ENCODE measurements around the gene MAPK8IP3. TPM values are rescaled to one million over a fixed set of nuclear protein-coding genes. Genes with fewer than 3 reads are reported as not detected.

MAPK8IP3 gene
- total and polyA plus RNA-seq, 9 of the 15 experiments (the other 6 are each of a cell fraction or from before 2014, with no cell fraction given): 0.17 to 58.7 (median 16.7) TPM

- TF ChIP-seq HNRNPK (IDR thresholded peaks at IDR 0.05; ENCODE audit: low read depth, low read length, poor library complexity, severe bottlenecking): no peak
- no peak for TF ChIP-seq SIN3B (IDR thresholded peaks at IDR 0.05; ENCODE audit: low read depth)
- TF ChIP-seq NFATC3 (IDR thresholded peaks at IDR 0.05): no peak
- no peak for TF ChIP-seq L3MBTL2 (IDR thresholded peaks at IDR 0.05)
Measured at GRCh38 chr16:1761751-1762150, 55.8 kb downstream of the MAPK8IP3 start (continued).

- intact Hi-C loops (cut with micrococcal nuclease) (no loop called here), in situ Hi-C loops (cut with MboI) (loop anchor here (5.0 kb wide), 1 partner anchor 50 kb away; no protein-coding TSS in a partner anchor)
- Histone ChIP-seq H3K9me3 (replicated peaks; ENCODE audit: control insufficient read depth, insufficient read depth, low read depth, low read length) (no peaks in the 10 kb centered on the region), H3K79me2 (ENCODE audit: control insufficient read depth, insufficient read depth, low read length) (no peaks in the 10 kb centered on the region; the same call in 2 of the 3 replicates), H3K4me3 (no peak overlapping the region), H3K36me3 (ENCODE audit: control insufficient read depth, insufficient read depth, low read length) (peaks cover 65% of the 10 kb centered on the region; the same call in 2 of the 3 replicates), H4K20me1 (replicated peaks; ENCODE audit: control insufficient read depth, insufficient read depth, low read length) (no peaks in the 10 kb centered on the region), H3K9me1 (ENCODE audit: control insufficient read depth, insufficient read depth, low read length) (no peaks in the 10 kb centered on the region), H3K4me1 (replicated peaks in 1 of 2; ENCODE audit: control insufficient read depth in 2 of 2, insufficient read depth in 2 of 2, low read length in 2 of 2) (peaks cover 9 to 83% of the 10 kb centered on the region in 2 experiments; a peak in 4 of 5 replicates), H3K9ac (ENCODE audit: insufficient read depth in 1 of 2, low read depth in 2 of 2, low read length in 2 of 2) (peak overlapping the region in 1 of 2 experiments; percentile 79; a peak in 1 of 4 replicates), H3K27me3 (ENCODE audit: control insufficient read depth in 2 of 2, insufficient read depth in 2 of 2, low read length in 2 of 2) (no peaks in the 10 kb centered on the region), H2AFZ (ENCODE audit: low read depth, low read length) (no peak overlapping the region), H3K27ac (ENCODE audit: extremely low read depth, low read depth, low read length) (no peak overlapping the region), H3K4me2 (ENCODE audit: insufficient read depth, low read length) (no peak overlapping the region)
- DNase-seq (ENCODE audit: extremely low read depth in 1 of 4, low spot score in 3 of 4): no peak
- no TSS peak for BruUV-seq (replicated peaks)
- ChIA-PET CTCF (ENCODE audit: low intra/inter-chr PET ratio) (no interaction called here), POLR2A (interaction anchor here (0.6 kb wide), 1 partner anchor 1045 kb away, joined by 3 read pairs; no protein-coding TSS in a partner anchor)
- WGBS (ENCODE audit: insufficient coverage, low coverage, missing lambda C conversion rate): 94% methylated on average over 19 of the region's 30 CpGs
- FAIRE-seq: no peak
- TF ChIP-seq U2AF2 (optimal IDR thresholded peaks at IDR 0.05; ENCODE audit: low read depth, low read length) (no peak), ZBTB1 (CRISPR knock-in tag; IDR thresholded peaks at IDR 0.05; ENCODE audit: borderline replicate concordance, low read depth) (0 out of 2 replicates have a peak, but pooled peaks have one; percentile 19)
- no peak for ATAC-seq
Measured at GRCh38 chr16:1762196-1762878, 56.3 kb downstream of the MAPK8IP3 start.
